Nucleus accumbens (tissue), 56 donors: ENCODE results near the gene IRAK4.

Source experiments
- DNase-seq, 56 donors: peaks; one replicate each; lab custom pipeline; 2025; lab: John Stamatoyannopoulos, UW

The IRAK4 gene

DNA sequence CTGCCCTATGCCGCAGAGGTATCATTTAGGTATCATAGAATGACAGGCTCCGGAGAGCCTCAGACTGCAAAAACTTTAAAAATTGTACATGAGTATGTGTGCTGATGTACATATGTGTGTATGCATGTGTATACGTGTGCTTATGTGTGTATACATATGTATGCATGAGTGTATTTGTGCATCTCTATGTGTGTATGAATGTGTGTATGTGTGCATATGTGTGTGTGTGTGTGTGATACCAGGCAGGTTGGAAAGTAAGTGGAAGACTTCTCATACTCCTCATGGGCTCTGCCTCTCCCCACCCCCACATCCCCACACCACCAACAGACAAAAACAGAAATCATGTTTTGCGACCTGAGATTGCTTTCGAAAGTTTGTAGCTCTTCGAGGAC, 76.5 kb downstream of the IRAK4 start:
- no peak for DNase-seq

DNA sequence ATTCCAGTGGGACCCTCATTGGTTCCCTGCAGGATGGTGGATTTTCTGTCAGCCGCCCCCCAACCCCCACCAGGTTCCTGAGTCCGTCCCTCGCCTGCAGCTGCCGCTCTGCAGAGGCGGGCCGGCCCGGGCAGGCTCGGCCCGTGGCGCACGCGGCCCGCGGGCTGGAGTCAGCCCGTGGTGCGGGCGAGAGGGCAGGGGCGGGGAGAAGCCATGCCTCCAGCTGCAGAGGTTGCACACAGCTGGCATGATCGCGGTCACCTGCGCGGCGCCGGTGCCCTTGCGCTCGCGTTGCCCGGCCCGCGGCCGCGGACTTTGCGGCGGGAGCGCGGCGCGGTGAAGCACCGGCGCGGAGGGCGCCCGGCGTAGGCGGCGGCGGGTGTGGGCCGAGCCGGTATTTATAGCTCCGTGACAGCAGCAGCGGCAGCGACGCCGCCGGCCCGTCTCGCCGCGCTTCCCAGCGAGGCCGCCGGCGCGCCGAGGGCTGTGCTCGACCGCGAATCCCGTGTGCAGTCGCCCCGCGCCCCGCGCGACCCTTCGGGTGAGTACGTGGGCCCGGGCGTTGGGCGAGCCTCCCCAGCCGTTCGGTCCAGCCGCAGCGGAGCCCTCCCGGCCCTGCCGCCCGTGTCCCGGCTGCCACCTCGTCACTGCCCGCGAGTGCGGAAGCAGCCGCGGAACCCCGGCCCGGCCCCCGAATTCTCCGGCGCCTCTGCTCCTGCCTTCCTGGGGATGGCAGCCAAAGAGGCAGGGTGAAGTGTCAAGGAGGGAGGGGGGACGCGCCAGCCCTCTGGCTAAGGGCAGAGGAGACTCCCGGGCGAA, 77.1 kb downstream of the IRAK4 start, which contains the start of gene TMEM117:
TMEM117 (plus strand) TSS at position 426 of the 819 bp plus-strand sequence.
- DNase-seq, result peak in 51 of 56 donors; percentile 3 to 79 (median 47)

DNA sequence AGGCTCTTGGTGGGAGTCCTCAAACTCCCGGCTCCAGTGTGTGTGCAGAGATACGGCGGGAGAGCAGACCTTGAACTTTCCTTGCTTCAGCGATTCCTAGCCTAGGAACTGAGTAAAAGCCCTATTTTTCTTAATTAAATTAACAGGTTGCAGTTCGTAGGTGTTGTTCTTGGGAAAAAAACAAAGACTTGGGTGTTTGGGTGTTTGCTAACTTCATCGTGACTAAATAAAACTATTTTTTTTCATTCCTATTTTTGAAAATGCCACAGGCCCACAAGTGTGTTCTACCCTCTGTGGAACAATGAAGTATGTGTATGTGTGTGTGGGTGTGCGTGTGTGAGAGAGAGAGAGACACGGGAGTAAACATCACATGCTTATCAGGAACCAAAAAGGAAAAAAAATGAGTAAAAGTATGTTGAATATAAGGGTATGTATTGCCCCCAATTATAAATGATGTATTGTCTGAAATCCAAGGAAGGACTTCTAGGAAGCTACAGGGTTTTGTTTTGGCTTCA, 77.8 kb downstream of the IRAK4 start:
- peak in 4 of 56 donors; percentile 6 to 40 (median 22) for DNase-seq
